Duodenal mucosa (tissue), 2 donors: ENCODE data around the gene SULT1C2.

ENCODE experiments used
- H3K27ac ChIP-seq: one replicate; pipeline ENCODE4 v1.7.0; 2013; ENCODE audit warnings: low read depth, low read length
- H3K27me3 ChIP-seq, 2 donors: one replicate each; pipeline ENCODE4 v1.7.0; 2013; ENCODE audit warnings: low read length in 2 of 2, control low read depth in 1 of 2; ENCODE audit not compliant: insufficient read depth in 2 of 2, control insufficient read depth in 1 of 2
- H3K36me3 ChIP-seq, 2 donors: one replicate each; pipeline ENCODE4 v1.7.0; 2013; ENCODE audit warnings: low read length in 2 of 2, control low read depth in 1 of 2; ENCODE audit not compliant: insufficient read depth in 2 of 2, control insufficient read depth in 1 of 2
- H3K4me1 ChIP-seq, 2 donors: one replicate each; pipeline ENCODE4 v1.7.0; 2013; ENCODE audit warnings: low read length in 2 of 2, control low read depth in 1 of 2; ENCODE audit not compliant: insufficient read depth in 2 of 2, control insufficient read depth in 1 of 2
- H3K4me3 ChIP-seq, 2 donors: one replicate each; pipeline ENCODE4 v1.7.0; 2013; ENCODE audit warnings: low read length in 2 of 2, low read depth in 1 of 2
- H3K9ac ChIP-seq, 2 donors: one replicate each; pipeline ENCODE4 v1.7.0; 2013; ENCODE audit warnings: low read length in 2 of 2, low read depth in 1 of 2
- H3K9me3 ChIP-seq, 2 donors: one replicate each; pipeline ENCODE4 v1.7.0; 2013; ENCODE audit warnings: low read length in 2 of 2, control low read depth in 1 of 2; ENCODE audit not compliant: control insufficient read depth in 1 of 2

The SULT1C2 gene

DNA sequence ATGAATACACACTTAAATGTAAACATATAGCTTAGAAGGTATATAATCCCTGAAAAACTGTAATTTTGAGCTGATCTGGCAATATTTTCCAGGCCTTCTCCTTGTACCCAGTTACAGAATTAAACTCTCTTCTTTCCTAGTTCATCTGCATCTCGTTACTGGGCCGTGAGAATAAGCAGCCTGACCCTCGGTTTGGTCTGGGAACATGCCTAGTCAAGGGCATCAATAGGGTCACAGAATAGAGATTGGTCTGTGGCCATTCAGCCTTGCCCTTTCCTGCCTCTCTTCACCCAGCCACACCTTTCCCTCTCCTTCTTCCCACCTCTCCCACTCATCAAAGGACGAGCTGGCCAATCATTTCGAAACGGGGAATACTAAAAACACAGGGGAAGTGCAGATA is 27.3 kb downstream of the SULT1C2 start:
- Histone ChIP-seq H3K9ac (no peak overlapping the region), H3K9me3 (peaks cover 0 to 3% of the 10 kb centered on the region in 2 donors), H3K4me3 (no peak overlapping the region), H3K27me3 (no peaks in the 10 kb centered on the region), H3K36me3 (no peaks in the 10 kb centered on the region), H3K27ac (no peak overlapping the region), H3K4me1 (peaks cover 21 to 22% of the 10 kb centered on the region in 2 donors)

DNA sequence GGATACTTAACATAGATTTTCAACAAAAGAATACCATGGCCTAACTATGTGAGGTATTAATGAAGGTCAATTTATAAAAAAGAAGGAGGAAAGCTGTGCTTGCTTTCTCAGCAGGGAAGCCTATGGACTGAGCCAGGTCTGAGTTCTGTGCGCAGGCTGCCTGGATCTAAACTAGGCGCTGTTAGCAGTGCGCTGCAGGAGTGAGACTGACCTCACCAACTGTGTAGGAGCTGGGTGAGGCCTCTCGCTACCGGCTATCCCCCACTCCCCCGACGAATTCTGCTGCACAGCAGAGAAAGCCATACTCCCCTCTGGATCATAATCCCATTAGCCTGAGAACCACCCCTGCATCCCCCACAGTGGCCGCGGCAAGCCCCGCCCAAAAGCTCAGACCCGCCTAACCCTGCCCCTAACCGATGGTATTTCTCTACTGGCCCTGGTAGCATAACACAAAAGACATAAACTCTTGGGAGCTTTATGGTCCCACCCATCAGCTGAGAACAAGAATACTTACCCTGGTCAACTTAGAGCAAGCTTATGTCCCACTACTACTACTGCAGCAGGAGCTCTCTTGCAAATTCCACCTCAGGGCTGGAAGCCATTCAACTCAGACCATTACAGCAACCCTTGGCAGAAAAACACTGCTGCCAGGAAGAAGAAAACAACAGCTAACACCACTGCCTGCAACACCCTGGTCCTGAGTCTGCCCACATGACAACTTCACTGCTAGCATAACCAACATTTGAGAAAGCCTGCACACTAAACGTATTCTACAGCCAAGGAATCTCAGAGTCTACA is 28.0 kb downstream of the SULT1C2 start:
- peaks cover 21 to 22% of the 10 kb centered on the region in 2 donors for H3K4me1 ChIP-seq
- no peak overlapping the region for H3K27ac ChIP-seq
- peaks cover 0 to 3% of the 10 kb centered on the region in 2 donors for H3K9me3 ChIP-seq
- no peaks in the 10 kb centered on the region for H3K36me3 ChIP-seq
- no peak overlapping the region for H3K4me3 ChIP-seq
- H3K9ac ChIP-seq = no peak overlapping the region
- no peaks in the 10 kb centered on the region for H3K27me3 ChIP-seq

DNA sequence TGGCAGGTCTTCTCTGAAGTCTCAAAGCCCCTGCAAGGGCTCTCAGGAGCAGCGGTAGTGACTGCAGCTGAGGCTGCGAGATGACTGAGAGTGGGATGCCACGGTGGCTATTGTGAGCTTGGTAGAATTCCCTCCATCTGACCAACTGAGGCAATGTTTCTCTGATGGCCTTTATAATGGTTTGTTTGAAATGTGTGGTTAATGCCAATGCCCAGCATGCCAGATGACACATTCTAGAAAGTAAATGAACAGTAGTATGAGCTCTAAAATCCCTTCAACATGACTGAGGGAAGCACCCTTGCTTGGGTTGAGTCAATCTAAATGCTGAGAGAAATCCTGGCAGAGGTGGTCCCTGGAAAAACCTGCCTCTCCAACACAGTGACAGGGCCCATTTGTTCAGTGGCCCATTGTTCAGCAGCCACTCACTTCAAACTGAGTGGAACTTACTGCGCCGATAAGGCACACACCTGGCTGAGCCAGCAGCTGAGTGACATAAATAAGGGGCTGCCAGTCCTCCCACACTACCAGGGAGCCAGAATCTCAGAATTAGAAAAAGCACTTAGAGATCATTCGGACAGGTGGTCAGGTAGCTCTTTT is 31.7 kb downstream of the SULT1C2 start:
- no peaks in the 10 kb centered on the region for H3K36me3 ChIP-seq
- peaks cover 7 to 10% of the 10 kb centered on the region in 2 donors for H3K4me1 ChIP-seq
- H3K27me3 ChIP-seq = no peaks in the 10 kb centered on the region
- H3K4me3 ChIP-seq = no peak overlapping the region
- H3K27ac ChIP-seq = no peak overlapping the region
- H3K9ac ChIP-seq = no peak overlapping the region
- no peaks in the 10 kb centered on the region for H3K9me3 ChIP-seq

DNA sequence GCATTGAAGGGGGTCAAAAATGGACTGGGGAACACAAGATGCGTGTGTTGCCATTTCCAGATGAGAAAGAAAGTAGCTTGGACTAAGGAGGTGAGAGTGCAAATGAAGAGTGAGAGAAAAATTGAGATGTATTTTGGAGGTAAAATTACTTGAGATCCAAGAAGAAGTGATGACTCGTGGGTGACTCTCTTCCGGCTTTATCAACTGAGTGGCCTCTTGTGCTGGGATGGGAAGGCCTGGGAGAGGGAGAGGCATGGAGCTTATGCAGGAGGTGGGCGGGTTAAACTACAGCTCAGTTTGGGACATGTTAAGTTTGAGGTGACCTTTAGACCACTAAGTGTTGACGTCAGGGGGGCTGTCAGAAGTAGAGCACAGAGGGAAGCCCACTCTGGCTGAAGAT is 34.9 kb downstream of the SULT1C2 start:
- H3K9me3 ChIP-seq = peaks cover 0 to under 1% of the 10 kb centered on the region in 2 donors
- no peaks in the 10 kb centered on the region for H3K36me3 ChIP-seq
- H3K4me1 ChIP-seq = no peaks in the 10 kb centered on the region
- H3K9ac ChIP-seq = no peak overlapping the region
- no peaks in the 10 kb centered on the region for H3K27me3 ChIP-seq
- H3K27ac ChIP-seq = no peak overlapping the region
- no peak overlapping the region for H3K4me3 ChIP-seq

DNA sequence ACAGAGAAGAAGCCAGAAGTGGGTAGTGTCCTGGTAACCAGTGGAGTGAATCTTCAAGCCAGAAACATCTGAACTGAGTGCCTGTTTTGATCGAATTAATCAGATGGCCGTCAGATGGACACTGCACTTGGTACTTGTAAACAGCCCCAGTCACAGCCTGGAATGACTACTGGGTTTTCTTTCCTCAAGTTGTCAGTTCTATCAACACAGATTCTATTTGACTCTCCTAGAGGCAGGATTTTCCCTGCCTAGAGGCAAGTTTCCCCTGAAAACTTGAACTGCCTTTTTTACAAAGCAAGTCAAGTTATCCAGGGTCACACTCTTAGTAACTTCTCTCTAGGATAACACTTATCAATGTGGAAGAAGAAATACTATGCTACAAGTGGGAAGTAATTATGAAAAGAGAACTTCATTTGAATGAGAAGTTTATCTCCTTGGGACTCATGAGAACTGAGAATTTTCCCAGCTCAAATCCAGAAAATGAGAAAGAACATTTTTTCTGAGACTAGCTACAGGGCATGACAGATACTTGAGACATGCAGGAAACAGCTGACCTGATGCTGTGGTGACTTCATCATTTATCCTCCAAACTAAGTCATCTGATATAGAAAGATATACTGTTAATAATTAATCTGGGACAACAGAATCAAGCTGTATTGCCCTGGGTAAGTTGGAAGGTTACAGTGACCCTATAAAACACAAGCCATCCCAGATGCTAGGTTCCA is 36.0 kb downstream of the SULT1C2 start:
- H3K27ac ChIP-seq = no peak overlapping the region
- H3K9ac ChIP-seq = no peak overlapping the region
- no peaks in the 10 kb centered on the region for H3K4me1 ChIP-seq
- H3K9me3 ChIP-seq = peaks cover 0 to 1% of the 10 kb centered on the region in 2 donors
- no peaks in the 10 kb centered on the region for H3K36me3 ChIP-seq
- no peak overlapping the region for H3K4me3 ChIP-seq
- no peaks in the 10 kb centered on the region for H3K27me3 ChIP-seq

DNA sequence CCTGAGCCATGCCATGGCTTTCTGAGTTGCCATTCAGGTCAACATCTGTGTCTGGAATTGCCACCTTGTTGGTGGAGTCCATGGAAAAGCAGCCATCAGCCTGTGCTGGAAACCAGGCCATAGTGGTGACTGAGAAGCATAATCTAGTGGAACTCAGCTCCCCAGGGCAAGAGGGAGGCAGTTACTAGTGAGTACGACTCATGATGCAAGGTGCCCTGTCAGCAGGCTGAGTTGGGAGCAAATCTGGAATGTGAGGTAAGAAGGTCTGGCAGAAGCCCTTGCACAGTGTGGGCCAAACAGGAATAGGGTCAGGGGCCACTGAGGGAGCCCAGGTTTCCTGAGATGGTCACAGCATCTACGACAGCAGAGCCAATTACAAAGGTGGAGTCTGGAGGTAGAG is 37.1 kb downstream of the SULT1C2 start:
- Histone ChIP-seq H3K27me3 (no peaks in the 10 kb centered on the region), H3K4me3 (no peak overlapping the region), H3K9ac (no peak overlapping the region), H3K9me3 (peaks cover 0 to 1% of the 10 kb centered on the region in 2 donors), H3K4me1 (no peaks in the 10 kb centered on the region), H3K27ac (no peak overlapping the region), H3K36me3 (no peaks in the 10 kb centered on the region)

DNA sequence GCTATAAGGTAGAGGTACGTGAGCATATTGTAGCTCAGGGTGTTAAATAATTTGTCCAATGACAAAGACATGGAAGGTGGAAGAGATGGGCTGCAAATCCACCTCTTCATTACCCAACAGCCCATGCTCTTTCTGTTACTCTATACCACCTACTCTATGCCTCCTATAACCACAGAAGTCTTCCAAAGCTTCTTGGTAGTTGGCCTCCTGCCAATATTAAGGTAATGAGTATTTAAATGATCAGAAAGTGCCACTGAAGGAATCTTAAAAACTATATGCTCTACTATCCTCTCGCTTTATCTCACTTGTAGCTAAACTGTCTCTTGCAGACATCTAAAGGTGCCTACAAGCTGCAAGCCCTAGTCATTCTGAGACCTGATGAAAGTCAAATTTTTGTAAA is 41.1 kb downstream of the SULT1C2 start:
- no peaks in the 10 kb centered on the region for H3K4me1 ChIP-seq
- H3K27me3 ChIP-seq = no peaks in the 10 kb centered on the region
- no peak overlapping the region for H3K4me3 ChIP-seq
- H3K9ac ChIP-seq = no peak overlapping the region
- H3K36me3 ChIP-seq = no peaks in the 10 kb centered on the region
- H3K9me3 ChIP-seq = peaks cover 0 to 1% of the 10 kb centered on the region in 2 donors
- H3K27ac ChIP-seq = no peak overlapping the region

DNA sequence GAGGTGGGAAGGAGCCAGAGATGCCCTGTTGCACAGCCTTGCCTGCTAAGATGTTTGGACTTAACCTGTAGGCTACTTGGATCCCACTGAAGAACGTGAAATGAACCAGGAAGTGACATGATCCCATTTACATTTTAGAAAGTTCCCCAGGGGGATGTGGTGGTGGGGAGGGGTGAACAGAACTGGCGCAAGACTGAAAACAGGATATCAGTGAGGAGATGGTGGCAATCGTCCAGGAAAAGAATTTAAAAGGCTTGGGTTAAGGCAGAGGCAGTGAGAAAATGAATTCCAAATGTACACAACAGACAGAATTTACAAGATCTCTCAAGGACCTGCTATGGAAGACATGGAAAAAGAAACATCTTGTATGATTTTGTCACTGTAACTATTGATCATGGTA is 42.3 kb downstream of the SULT1C2 start:
- peaks cover 0 to 1% of the 10 kb centered on the region in 2 donors for H3K9me3 ChIP-seq
- H3K27me3 ChIP-seq = no peaks in the 10 kb centered on the region

DNA sequence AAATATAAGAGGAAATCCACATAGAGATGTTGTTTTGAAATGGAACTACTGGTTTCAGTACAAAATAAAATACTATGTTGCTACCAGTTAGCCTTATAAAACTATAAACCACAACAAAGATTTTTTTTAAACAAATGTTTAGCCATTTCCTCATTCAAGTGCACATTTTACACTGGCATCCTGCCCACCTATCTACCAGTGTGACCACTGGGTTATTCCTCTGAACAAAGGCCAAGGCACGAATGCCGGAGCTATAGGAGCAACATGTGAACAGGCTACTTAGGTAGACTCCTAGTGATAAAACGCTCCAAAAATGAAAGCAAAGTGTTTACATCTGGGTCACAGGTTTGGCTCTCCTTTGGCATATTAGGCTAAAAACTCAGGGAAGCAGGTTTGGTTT is 57.3 kb downstream of the SULT1C2 start:
- Histone ChIP-seq H3K9me3 (no peaks in the 10 kb centered on the region), H3K27ac (no peak overlapping the region), H3K27me3 (no peaks in the 10 kb centered on the region), H3K4me3 (no peak overlapping the region), H3K9ac (no peak overlapping the region), H3K36me3 (no peaks in the 10 kb centered on the region), H3K4me1 (peaks cover 0 to 5% of the 10 kb centered on the region in 2 donors)

More for the DNA sequence above, 42.3 kb downstream of the SULT1C2 start:
- H3K27ac ChIP-seq = no peak overlapping the region
- no peak overlapping the region for H3K9ac ChIP-seq
- H3K36me3 ChIP-seq = no peaks in the 10 kb centered on the region
- no peaks in the 10 kb centered on the region for H3K4me1 ChIP-seq
- no peak overlapping the region for H3K4me3 ChIP-seq

DNA sequence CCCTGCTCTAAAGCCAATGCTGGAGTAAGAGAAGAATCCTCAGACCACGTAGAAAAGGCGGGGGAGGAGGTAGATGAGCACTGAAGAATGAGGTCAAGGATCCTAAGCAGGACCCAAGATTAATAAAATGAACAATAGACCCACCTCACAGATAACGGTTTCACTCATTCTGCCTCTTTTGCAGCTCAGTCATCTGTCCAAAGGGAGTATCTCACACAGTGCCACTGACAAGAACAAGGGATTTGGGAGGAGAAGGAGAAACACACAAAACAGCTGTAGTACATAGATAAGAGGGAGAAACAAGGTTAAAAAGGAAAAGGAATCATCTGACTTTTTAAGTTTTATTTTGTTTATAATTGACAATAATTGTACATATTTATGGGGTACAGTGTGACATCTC is 58.1 kb downstream of the SULT1C2 start:
- Histone ChIP-seq H3K4me3 (no peak overlapping the region), H3K27me3 (no peaks in the 10 kb centered on the region), H3K9ac (no peak overlapping the region), H3K4me1 (peaks cover 0 to 5% of the 10 kb centered on the region in 2 donors), H3K36me3 (no peaks in the 10 kb centered on the region), H3K27ac (no peak overlapping the region), H3K9me3 (no peaks in the 10 kb centered on the region)
